Progenitor cell of endocrine pancreas (in vitro differentiated cells): ENCODE results near the gene MAP4K4. TPM values are rescaled to one million over a fixed set of nuclear protein-coding genes. Genes with fewer than 3 reads are reported as not detected.

Source experiments
- DNase-seq: peaks from one replicate; pipeline ENCODE4 v3.0.0; 2021; ENCODE audit warnings: low spot score; ENCODE audit not compliant: unreplicated experiment
- H3K27ac Mint-ChIP-seq: 2 replicates; pipeline ENCODE4 v1.8.0; 2021; ENCODE audit warnings: mild to moderate bottlenecking, moderate library complexity, mixed read lengths
- H3K27me3 Mint-ChIP-seq: 2 replicates; pipeline ENCODE4 v1.8.0; 2021; ENCODE audit warnings: mixed read lengths
- H3K36me3 Mint-ChIP-seq: 2 replicates; pipeline ENCODE4 v1.8.0; 2022; ENCODE audit warnings: mixed read lengths; ENCODE audit not compliant: insufficient read depth
- H3K4me1 Mint-ChIP-seq: 2 replicates; pipeline ENCODE4 v1.8.0; 2021; ENCODE audit warnings: low read depth, mixed read lengths
- H3K4me3 Mint-ChIP-seq: 2 replicates; pipeline ENCODE4 v1.8.0; 2021; ENCODE audit warnings: low read depth, mild to moderate bottlenecking, moderate library complexity, mixed read lengths
- H3K9me3 Mint-ChIP-seq: 2 replicates; pipeline ENCODE4 v1.8.0; 2021; ENCODE audit warnings: low read depth, mixed read lengths
- CTCF ChIP-seq: fragments of 200-600 bp; sonication (generic); IDR thresholded peaks from one replicate; pipeline ENCODE4 v1.5.0; 2021; ENCODE audit warnings: antibody characterized with exemption, mild to moderate bottlenecking; ENCODE audit not compliant: unreplicated experiment
- total RNA-seq: library from RNA; stranded (reverse); gene quantifications from 2 replicates; pipeline ENCODE4 v1.2.1, GENCODE V29; 2021

Gene MAP4K4
- total RNA-seq, 1 donor from 2014 or later: 171 TPM

- Mint-ChIP-seq H3K27ac (peak overlapping the region; percentile 54), H3K4me3 (no peak overlapping the region), H3K36me3 (peaks cover 6% of the 10 kb centered on the region), H3K4me1 (peaks cover 56% of the 10 kb centered on the region), H3K9me3 (peaks cover 6% of the 10 kb centered on the region), H3K27me3 (no peaks in the 10 kb centered on the region)
- no peak for TF ChIP-seq CTCF
- no peak for DNase-seq
These were observed 57.1 kb downstream of the MAP4K4 start for GRCh38 chr2:101754618-101755017.

- Mint-ChIP-seq H3K4me3 (no peak overlapping the region), H3K27ac (peak overlapping the region; percentile 86), H3K9me3 (peaks cover 6% of the 10 kb centered on the region), H3K36me3 (peaks cover 6% of the 10 kb centered on the region), H3K27me3 (no peaks in the 10 kb centered on the region), H3K4me1 (peaks cover 52% of the 10 kb centered on the region)
- TF ChIP-seq CTCF: no peak
- no peak for DNase-seq
These were observed 58.8 kb downstream of the MAP4K4 start for GRCh38 chr2:101756266-101756665.

- Mint-ChIP-seq H3K36me3 (peaks cover 6% of the 10 kb centered on the region), H3K27ac (peak overlapping the region; percentile 42), H3K4me3 (no peak overlapping the region), H3K4me1 (peaks cover 43% of the 10 kb centered on the region), H3K27me3 (no peaks in the 10 kb centered on the region), H3K9me3 (peaks cover 6% of the 10 kb centered on the region)
- no peak for DNase-seq
- TF ChIP-seq CTCF: no peak
These were observed 60.5 kb downstream of the MAP4K4 start for GRCh38 chr2:101758001-101758400.

GRCh38 chr2:101759162-101759561, 61.7 kb downstream of the MAP4K4 start:
- Mint-ChIP-seq H3K4me3 (no peak overlapping the region), H3K4me1 (peaks cover 41% of the 10 kb centered on the region), H3K27ac (no peak overlapping the region), H3K27me3 (no peaks in the 10 kb centered on the region), H3K36me3 (peaks cover 6% of the 10 kb centered on the region), H3K9me3 (peaks cover 6% of the 10 kb centered on the region)
- TF ChIP-seq CTCF: no peak
- DNase-seq: no peak

GRCh38 chr2:101762451-101763171, 65.1 kb downstream of the MAP4K4 start:
- H3K9me3 Mint-ChIP-seq: peaks cover 6% of the 10 kb centered on the region
- DNase-seq: no peak
- no peak for TF ChIP-seq CTCF
- peak overlapping the region; percentile 7 for H3K27ac Mint-ChIP-seq
- H3K4me1 Mint-ChIP-seq: peaks cover 36% of the 10 kb centered on the region
- H3K4me3 Mint-ChIP-seq: no peak overlapping the region
- peaks cover 6% of the 10 kb centered on the region for H3K36me3 Mint-ChIP-seq
- H3K27me3 Mint-ChIP-seq: no peaks in the 10 kb centered on the region
